ENCODE data around the gene SDC3.
"Not testable (repeated sequence)": the region's sequence is repeated elsewhere in the genome, so short reads cannot be mapped to it uniquely, and the experiment has no call there.

Gene SDC3

DNA sequence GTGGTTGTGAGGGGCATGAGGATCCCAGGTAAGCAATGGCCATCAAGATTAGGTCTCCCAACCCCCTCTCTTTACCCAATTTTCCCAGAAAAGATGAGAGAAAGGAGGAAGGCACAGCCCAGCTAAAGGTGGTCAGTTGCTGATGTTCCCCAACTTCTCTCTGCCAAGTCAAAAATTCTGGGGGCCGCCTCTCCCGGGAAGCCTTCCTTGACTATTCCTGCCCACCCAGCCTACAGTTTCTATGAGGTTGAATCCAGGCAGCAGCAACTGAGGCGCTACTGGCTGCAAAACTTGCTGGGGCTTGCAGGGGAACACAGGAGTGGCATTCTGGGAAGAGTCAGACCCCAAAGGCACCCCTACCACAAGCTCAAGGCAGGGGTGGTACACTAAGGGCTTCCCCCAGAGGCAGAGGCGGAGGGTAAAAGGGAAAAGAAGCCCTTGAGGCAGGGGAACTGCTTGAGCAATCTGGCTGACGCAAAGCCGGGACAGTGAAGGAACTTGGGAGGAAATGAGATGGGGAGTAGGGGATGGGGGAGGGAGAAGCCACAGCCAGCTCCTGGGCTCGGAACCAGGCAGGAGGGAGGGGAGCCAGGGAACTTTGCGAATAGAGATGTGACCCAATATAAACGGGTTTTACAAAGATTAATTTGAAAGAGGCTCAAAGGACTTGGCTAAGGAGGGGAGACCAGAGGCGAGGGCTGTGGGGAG is 31.2 kb downstream of the SDC3 start:
- no peak for DNase-seq (ENCODE audit: low spot score)

DNA sequence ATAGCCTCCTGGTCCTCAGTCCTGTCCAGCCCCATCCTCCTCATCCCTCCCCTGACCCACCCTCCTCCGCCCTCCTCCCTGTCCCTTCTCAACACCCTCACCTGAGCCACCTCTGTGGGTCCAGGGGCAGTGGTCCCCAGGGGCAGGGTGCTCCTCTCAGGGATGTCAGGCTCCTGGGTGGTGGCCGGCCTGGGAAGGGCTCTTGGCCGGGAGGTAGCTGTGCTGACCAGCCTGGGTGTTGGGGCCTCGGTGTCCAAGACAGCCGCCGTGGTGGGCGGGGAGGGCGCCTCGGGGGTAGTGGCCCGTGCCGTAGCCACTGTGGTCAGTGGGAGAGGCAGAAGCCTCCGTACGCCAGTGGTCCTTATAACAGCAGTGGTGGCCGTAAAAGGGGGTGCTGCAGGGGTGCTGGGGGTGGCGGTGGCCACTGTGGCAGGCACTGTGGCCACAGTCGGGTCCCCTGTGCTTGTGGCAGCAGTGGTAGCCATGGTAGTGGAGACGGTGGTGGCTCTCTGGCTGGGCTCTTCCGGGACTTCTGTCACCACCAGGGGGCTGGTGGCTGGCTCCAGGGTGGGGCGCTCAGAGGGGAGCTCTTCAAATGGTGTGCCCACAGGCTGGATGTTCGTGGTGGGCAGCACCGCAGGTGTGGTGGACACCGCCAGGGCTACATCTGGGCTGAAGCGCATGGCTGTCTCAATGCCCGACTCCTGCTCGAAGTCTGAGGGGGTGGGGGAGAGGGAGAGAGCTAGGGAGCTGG is 31.9 kb downstream of the SDC3 start:
- no peak for DNase-seq (ENCODE audit: low spot score)

DNA sequence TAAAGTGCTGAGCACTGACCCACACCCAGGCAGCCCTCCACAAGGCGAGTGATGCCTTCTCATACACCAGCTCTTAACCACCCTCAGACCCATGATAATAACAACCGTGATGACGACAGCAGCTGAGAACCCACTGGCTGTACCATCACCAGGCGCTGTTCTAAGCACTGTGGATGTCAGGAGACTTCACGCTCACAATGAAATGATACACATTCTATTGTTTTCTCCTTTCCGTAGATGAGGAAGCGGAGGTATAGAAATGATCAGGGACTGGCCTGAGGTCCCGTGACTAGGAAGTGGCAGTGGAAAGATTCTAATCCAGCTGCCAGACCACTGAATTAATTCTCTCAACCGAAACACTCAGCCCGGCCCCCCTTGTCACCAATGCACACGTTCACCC is 32.6 kb downstream of the SDC3 start:
- DNase-seq (ENCODE audit: low spot score): no peak

DNA sequence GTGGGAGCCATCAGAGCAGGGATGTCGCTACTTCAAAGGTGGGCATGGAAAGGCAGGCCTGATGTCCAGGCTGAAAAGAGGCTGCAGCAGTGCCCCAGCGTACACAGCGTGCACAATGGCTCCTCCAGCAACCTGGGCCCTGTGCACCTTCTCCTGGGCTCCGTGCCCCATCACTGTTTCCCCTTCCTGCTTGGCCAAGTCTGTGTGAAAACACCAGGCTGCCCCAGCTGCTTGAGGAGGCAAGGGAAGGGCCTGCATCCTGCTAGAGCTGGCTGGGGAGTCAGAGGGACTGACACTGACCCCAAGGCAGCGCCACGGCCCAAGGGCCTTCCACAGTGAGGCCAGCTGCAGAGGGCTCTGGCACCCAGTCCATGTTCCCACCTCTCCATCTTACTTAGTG is 33.4 kb downstream of the SDC3 start:
- DNase-seq (ENCODE audit: low spot score): no peak

DNA sequence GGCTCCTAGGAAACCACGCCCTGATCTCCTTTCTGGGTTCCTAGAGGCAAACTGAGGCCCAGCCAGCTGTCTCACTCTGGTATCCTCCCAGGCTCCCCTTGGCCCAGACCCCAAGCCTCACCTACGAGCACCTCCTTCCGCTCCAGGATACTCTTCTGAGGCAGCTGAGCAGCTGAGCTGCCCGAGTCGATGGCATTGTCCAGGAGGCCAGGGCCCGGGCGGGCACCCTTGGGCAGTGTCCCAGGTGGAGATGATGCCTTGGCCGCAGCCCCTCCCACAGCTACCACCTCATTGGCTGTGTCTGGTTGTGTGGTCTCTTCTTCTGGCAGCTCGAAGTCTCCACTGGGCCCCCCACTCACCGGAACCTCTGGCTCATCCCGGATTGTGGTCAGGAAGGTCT is 34.4 kb downstream of the SDC3 start:
- DNase-seq (ENCODE audit: low spot score): no peak

DNA sequence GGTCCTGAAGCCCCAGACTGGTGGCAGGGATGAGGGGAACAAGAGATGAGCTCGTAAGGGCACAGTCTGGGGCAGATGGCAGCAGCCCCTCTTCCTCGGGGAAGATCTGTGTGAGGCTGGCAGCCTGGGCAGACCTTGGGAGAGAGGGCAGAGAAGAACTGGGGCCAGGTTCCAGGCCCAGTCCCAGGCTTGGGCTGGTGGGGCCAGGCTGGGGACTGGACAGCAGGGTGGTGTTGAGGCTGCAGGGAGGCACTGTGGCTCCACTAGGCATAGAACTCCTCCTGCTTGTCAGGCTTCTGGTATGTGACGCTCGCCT is 35.7 kb downstream of the SDC3 start:
- DNase-seq (ENCODE audit: low spot score): no peak

DNA sequence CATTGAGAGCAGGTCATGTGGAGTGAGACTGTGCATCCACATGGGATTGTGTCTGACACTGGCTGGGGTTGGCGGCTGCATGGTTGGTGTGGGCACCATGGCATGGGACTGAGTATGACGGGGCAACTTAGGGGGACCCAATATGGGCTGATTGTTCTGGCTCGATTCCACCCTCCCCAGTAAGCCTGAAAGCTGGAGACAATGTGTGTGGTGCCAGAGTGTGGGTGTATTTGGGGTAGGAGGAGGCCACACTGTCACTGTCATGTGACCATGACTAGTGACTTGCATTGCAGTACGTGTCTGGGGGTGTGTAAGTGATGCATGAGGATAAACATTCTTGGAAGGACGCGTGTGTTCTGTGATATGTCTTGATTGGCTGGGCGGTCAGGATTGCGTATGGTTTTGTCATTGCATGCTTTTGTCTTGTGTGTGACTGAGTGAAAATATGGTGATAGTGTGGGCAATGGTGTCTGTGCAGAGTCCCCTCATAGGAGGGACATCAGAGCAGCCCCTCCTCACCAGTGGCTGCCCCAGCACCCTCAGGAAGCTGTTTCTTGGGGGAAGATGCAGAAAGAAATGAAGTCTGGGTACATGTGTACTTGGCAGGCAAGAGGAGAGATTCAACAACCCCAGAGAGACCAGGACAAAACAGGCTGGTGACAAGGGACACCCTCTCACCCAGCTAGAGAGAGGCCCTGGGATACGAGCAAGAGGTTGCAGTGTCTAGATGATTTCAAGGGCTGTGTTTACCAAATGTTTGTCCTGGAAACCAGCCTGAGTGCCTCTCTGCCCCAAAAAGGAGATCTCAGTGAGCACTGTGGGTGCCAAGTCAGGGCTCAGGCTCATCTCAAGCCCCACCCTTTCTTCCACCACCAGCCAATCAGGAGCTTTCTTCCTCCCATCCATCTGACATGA is 36.3 kb downstream of the SDC3 start:
- peak; percentile 16 for DNase-seq (ENCODE audit: low spot score)

DNA sequence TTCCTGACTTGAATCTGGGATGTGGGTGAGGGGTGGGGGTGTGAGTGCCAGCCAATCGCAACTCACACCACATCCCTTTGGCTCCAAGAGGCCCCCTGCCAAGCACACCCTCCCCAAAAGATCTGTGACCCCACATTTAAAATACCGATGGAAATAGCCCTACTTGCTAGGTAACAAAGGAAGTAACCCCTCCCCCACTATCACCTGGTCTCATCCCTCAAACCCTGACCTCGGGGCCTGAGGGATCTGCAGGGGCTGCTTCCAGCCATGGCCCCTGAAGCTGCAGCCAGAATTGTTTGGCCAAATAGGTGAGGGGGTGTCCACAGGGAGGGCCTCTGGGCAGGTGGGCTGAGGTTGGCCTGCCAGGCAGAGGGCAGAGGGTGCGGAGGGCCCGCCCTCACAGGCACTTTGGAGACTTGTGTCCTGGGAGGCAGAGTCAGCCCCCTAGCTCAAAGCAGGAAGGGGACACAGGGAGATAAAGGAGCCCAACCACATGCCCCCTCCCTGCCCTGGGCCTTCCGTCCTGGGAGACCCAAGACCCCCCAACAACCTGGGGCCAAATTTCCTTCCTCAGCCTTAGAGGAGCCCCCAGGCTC is 37.2 kb downstream of the SDC3 start:
- no peak for DNase-seq (ENCODE audit: low spot score)

DNA sequence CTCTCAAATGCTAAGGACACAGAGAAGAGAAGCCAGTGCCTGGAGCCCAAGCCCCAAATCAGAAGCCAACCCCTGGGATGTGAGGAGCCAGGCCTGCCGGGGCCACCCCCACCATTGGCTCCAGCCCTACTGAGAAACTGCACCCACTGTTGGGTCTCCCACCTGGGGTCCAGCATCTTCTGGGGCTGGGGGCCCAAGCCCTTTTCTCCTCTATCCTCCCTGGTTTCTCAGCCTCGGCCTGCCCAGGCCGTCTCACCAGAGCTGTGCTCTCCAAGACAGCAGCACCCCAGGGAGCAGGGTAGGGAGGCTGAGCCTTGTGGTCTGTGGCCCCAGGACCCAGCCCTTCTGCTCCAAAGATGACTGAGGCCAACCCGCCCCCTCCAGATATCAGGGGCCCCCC is 37.9 kb downstream of the SDC3 start:
- no peak for DNase-seq (ENCODE audit: low spot score)

DNA sequence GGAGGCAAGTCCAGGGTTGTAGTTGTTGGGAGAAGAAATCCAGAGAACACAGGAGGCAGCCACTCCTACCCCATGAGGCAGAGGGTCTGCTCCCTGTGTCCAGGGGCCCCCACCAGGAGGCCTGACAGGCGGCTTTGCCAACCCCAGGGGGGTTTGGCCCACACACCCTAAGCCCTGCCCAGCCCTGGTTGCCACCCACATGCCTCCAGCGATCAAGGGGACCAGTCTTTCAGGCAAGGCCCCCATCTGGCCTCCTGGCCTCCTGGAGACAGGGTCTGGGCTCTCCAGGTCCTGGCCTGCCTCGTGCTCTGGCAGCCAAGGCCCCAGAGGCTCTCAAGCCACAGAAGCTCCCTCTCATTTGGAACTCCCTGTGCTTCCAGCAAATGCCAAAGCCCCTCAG is 38.5 kb downstream of the SDC3 start:
- DNase-seq (ENCODE audit: low spot score): no peak

DNA sequence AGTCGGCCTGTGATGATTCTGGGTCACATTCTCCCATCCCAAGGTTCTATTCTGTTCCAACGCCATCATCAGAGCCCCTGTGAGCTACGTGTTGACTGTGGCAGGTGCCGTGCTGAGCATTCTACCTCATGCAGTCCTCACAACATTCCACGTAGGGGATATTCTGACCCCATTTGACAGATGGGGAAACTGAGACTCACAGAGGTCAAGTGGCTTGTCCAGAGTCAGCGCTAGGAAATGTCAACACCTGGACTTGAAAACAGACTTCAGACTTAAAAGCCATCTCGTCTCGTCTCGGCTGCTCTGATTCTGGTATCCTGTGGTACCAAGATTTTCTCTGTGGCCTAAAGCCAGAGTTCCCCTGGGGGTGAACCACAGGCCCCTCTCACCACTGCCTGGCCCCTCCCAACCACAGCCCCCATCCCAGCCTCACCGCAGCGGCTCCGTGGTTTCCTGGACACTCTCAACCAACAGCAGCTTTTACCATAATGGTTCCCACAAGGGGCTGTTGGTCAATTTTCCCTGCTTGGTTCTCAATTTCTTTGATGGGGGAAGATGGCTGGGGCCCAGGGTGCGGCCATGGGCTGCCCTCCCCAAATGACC is 39.6 kb downstream of the SDC3 start:
- no peak for DNase-seq (ENCODE audit: low spot score)

DNA sequence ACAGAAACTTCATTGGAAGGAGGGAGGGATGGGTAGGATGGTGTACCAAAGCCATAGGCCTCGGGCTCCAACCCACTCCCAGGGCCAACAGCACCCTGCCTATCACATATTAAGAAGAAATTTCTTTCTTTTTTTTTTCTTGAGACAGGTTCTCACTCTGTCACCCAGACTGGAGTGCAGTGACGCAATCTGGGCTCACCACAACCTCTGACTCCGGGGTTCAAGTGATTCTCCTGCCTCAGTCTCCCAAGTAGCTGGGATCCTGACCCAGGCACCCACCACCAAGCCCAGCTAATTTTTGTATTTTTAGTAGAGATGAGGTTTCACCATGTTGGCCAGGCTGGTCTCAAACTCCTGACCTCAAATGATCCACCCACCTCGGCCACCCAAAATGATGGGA is 40.5 kb downstream of the SDC3 start:
- DNase-seq (ENCODE audit: low spot score): not testable (repeated sequence)

DNA sequence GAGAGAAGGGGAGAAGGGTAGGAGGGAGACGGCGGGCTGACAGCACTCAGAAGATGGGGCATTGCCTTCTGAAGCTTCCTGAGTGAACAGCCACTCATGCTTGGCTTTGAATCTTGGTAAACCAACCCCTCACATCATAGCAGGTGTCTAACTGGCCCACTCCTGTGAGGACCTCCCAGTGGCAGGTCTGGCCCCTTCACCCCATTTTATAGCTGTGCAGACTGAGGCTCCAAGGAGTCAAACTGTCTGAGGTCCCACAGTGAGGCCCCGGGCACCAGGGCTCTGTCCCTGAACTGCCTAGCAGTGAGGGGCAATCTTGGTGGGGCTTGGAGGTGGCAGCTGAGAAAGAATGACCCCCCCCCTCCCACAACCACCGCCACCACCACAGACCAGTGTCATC is 41.0 kb downstream of the SDC3 start:
- no peak for DNase-seq (ENCODE audit: low spot score)

DNA sequence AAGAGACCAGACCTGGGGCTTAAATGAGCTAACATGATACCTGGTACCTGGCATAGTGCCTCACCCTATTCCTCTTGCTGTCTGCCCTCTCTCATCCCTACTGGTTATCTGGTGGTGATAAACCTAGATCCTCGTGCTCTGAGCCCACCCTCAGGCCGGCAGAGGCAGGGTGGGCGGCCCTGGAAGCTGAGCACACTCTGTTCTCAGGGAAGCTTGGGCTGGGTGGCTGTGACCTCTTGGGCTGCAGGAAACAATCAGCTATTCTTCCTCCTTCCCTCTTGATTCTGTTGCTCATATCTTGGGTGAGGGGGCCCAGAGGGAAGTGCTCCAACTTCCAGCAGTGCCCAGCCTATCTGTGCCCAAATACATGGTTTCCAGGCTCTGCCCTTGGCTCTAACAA is 42.0 kb downstream of the SDC3 start:
- DNase-seq (ENCODE audit: low spot score): no peak

DNA sequence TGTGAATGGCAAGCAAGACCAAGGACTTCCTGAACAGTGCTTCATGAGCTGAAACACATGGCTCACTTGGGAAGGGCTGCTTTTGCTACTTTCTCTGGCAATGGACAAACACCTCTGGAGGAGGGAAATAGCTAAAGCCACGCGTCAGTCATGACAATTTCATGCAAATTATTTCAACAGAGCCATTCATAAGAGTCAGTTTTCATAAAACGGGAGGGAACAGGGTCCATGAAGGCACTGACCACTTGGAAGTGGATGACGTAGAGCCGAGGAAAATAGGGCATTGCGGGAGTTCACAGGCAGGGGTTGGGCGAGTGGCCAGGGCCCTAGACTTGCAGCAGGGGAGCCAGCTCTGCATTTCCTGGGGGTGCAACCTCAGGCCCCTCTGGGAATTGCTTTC is 43.9 kb downstream of the SDC3 start:
- DNase-seq (ENCODE audit: low spot score): no peak

DNA sequence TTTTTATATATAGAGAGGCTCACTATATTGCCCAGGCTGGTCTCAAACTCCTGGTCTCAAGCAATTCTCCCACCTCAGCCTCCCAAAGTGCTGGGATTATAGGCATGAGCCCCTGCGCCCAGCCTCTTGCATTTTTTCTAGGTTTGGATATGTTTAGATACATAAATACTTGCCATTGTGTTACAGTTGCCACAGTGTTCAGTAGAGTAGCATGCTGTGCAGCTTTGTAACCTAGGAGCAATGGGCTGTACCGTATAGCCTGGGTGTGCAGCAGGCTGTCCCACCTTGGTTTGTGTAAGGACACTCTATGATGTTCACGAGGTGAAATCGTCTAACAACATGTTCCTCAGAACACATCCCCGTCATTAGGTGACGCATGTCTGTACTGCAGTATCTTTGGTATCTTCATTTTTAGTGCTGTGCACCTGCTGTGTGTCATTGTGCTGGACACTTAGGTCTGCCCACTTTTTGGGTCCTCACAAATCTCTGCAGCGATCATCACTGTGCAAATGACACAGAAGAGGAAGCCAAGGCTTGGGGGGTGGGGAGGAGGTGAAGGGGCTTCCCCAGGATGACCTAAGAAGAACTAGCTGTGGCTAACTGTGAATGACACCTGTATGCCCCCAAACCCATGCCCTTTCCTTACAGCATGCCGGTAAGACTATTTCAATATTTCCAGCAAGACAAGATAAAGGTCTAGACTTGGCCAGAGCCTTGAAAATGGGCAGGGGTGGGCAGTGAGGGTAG is 44.5 kb downstream of the SDC3 start:
- DNase-seq (ENCODE audit: low spot score): no peak

DNA sequence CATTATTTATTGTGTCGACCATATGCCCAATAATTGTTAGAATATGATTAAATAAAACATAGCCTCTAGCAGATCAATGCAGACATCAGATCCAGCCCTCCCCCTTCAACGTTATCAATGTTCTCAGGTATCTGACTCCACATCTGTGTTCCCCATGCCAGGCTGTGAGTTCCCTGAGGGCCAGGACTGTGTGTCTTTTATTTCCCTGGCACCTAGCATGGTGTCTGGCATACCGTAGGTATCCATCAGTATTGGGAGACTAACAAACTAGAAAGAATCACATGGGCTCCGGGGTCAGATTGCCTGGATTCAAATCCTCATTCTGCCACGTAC is 48.3 kb downstream of the SDC3 start:
- DNase-seq (ENCODE audit: low spot score): no peak

DNA sequence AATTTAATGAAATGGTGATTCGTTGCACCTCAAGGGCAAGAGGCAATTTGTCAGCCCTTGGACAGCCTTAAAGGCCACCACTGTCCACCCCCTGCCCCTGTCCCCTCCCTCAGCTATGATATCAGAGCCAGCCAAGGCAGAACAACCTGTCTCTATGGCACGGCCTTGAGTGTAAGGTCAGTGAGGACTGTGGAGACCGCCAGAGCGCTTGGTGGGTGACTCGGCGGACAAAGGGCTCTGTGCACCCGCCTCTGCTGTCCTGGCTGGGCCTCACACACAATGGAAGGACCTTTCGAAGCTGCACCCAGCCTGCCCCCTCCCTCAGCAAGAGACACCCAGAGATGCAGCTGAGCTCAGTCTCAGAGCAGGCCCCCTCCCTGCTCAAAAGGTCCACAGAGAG is 50.6 kb downstream of the SDC3 start:
- no peak for DNase-seq (ENCODE audit: low spot score)

DNA sequence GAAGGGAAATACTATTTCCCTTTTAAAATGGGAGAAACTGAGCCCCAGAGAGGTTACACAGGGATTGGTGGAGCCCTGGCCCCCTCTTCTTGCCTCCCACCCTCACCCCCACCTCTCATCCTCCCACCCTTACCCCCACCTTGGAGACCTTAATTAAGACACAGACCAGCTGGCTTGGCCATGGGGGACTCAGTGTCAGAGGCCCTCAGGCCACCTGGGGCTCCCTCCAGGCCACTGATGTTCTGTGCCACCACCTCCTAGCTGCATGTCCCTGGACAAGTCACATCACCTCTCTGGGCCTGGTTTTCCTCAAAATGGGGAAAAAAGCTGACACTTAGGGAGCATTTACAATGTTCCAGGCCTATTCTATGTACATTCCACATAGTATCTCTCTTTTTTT is 51.5 kb downstream of the SDC3 start:
- no peak for DNase-seq (ENCODE audit: low spot score)

DNA sequence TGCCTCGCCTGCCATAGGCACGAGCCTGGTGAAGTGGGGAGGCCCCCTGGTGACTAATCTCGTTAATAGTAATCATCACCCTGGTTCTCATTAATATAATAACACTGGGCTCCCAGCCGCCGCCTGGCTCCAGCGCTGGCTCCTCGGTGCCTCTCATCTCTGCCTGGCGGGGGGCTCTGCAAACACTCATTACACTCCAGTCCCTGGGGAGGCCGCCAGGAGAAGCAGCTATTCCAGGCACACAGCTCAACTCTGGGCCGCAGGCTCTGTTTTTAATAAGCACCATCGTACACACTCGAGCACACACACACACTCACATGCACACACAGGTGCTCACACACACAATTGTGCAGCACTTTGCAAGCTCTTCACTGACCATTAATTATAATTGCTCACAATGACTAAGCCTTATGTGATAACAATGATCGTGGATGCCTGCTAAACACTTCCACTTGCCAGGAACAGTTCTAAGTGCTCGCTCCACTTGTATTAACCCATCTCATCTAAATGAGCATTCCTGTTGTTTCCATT is 52.2 kb downstream of the SDC3 start:
- peak; percentile 59 for DNase-seq (ENCODE audit: low spot score)

DNA sequence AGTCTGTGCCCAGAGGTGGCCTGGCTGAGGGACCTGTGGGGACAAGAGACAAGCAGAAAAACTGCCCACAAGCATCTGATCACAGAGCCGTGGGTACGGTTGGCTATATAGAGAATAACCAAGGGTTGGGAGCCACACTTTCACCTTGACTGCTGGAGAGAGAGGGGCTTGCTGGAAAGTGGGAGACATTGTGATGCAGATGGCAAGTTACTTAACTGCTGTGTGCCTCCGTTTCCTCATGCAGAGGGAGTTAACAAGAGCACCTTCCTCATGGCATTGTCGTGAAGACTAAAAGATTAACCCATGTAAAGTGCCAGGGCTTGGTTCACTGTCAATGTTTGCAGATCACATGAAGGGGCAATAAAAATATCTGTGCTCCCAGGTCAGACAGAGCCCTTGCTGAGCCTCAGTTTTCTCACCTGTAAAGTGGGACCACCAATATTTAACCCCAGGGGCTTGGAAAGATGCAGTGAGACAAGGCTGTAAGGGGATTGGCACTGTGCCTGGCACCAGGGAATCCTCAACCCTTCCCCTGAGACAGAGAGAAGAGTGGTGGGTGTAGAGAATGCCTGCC is 52.8 kb downstream of the SDC3 start:
- DNase-seq (ENCODE audit: low spot score): no peak
